ENCODE results near the gene PCK1.

GRCh38 chr20:57601737-57602136, 40.8 kb downstream of the PCK1 start:
- TF ChIP-seq CTCF (IDR thresholded peaks at IDR 0.05), result no peak
- no peak for TF ChIP-seq POLR2AphosphoS5 (IDR thresholded peaks at IDR 0.05)
- no peak for TF ChIP-seq POLR2A (IDR thresholded peaks at IDR 0.05)
- TF ChIP-seq EP300 (IDR thresholded peaks at IDR 0.05), result no peak

Data from suprapubic skin (tissue), 4 donors.